GM21619 (cell line): ENCODE measurements around the gene RERE.

ENCODE experiments used
- ATAC-seq: cut with Tn5 transposase; IDR thresholded peaks from one replicate; pipeline ENCODE4 v1.9.1; 2021; ENCODE audit not compliant: unreplicated experiment

RERE gene

DNA sequence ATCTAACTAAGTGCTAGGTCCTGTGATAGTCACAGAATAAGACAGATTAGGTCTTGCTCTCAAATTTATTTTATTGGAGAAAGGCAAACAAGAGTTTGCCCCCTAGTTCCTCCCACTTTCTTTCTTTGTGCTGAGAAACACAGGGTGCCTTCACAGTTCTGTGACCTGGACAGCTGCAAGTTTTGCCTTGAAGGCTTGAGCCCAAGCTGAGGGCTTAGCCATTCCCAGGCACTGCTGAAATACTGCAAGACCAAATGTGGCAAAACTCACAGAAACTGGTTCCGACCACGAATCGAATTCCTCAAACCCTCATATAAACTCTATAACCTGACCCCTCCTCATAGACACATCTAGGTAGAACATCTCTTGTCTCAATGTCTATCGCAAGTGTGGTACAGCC lies 227.9 kb downstream of the RERE start:
- ATAC-seq: no peak

DNA sequence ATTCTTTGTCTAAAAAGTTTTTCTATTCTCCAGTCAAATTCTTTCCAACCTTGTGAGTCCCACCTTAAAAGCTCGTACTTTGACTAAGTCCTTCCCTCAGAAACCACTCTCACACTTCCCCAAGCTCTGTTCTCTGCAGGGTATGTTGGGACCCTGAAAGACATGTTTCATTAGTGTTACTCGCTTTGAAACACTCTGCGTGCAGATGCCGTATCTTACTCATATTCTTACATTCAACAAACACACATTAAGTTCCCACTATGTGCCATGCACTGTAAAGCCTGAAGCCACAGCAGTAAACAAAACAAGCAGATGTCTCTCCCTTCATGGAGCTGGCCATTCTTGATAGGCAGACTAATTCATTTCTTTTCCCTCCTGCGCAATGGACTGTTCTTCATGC lies 229.7 kb downstream of the RERE start:
- no peak for ATAC-seq

DNA sequence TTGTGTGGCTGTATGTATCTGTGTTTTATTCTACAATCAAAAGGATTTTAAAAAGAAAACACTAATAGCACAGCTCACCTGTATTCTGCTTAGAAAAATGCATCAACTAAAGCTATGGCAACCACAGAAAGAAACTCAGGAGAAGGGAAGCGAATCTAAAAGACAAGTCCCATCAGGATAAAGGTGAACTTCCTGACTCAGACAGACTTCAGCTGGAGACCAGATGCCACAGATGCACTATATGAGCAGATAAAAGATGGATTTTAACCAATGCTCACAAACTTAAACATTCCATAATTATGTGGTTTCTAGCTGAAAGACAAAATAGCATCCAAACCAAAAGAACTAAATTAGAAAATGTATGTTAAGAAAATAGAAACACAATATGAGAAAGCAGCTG lies 231.0 kb downstream of the RERE start:
- no peak for ATAC-seq

DNA sequence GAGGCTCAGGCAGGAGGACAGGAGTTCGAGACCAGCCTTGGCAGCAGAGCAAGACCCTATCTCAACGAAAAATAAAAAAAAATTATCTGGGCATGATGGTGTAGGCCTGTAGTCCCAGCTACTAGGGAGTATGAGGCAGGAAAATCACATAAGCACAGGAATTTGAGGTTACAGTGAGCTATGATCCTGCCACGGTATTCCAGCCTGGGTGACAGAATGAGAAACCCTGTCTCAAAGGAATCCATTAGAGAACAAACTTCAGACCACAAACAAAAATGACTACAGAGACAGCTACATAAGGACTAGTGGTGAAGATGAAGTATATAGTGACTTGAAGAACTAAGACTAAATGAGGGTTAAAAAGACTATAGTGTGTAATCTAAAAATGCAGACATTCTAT lies 233.1 kb downstream of the RERE start:
- ATAC-seq: no peak

DNA sequence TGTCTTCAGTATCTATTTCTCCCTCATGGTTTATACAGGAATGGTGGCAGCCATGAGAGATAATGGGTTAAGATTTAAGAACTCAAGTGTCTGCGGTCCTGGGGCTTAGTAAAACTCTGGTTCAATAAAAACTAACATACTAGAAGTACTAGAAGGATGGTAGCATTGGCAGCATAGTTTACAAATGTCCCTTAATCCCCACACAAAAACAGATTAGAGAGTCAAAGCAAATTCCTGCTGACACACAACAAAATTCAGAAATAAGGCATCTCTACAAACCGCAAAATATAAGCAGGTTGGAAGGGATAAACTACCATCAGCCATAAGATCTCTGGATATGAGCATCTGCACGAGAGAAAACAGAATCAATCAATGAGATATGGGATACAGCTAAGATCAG lies 234.4 kb downstream of the RERE start:
- ATAC-seq: no peak

DNA sequence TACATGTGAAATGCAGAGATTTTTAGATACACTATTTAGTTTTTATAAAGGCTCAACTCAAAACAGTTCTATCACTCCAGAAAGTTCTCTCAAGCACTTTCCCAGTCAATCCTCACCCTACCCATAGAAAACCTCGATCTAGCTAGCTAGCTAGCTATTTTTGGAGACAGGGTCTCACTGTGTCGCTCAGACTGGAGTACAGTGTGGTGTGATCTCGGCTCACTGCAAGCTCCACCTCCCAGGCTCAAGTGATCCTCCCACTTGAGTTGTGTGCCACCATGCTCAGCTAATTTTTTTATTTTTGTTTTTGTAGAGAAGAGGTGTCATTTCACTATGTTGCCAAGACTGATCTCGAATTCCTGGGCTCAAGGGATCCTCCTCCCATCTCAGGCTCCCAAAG lies 236.9 kb downstream of the RERE start:
- ATAC-seq: no peak

DNA sequence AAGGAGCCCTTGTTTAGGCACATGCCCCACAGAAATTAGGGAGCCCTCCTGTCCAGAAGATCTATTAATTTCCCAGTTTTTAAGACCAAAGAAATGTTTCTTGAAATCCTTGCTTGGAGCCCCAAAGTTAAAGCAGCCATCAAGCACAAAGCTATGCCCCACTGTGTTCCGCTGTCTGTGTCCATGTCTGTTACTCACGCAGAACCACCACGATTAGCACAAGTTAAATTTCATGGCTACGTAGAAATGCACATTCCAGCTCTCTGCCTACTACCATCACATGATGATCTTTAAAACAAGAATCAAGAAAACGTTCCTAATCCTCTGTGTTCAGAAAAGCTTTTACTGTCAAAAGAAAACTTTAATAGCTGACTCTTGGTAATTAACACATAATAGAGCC lies 238.5 kb downstream of the RERE start:
- ATAC-seq: no peak

DNA sequence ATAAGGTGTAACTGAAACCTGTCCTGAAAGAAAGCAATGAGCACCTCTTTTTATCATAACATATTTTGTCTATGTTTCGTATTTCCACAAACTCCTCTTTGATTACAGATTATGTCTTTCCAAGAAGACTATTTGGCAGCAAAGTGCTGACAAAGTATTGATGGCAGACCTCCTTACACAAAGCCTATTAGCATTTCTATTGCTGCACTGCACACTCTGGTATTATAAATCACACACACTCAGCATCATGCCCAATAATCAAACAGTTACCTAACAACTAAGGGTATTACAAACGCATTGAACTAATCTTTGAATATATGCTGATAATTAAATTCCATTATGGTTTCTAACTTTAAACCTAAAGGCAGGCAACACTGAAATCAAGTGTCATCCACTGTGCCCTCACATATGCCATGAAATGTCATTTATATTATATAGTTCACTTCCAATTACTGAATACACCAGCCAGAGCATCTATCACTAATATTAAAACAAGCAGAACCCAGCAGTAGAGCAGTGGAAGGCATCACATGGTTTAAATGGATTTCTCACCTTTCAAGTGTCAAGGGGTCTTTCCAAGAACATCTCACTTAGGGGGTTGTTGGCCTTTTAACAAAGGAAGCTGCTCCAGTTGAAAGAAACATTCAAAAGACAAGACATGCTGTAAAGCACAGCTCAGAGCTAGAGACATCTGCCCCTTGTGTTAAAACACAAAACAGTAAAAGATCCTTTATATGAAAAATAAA lies 239.1 kb downstream of the RERE start:
- no peak for ATAC-seq

DNA sequence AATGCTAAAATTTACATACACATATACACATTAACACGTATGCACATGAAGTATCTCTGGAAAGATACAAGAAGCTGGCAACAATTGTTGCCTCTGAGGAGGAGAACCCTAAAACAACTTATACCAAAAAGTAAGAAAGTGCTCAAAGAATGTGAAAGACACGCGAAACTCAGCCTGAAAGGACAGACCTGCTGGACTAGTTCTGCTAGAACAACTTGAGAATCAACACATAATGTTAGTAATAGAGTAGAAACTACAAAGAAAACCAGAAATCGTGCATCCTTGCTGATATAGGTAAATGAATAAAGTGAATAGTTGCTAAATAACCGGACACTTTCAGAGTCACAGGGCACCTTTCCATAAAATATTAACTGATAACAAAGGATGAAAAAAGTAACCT lies 242.5 kb downstream of the RERE start:
- no peak for ATAC-seq

DNA sequence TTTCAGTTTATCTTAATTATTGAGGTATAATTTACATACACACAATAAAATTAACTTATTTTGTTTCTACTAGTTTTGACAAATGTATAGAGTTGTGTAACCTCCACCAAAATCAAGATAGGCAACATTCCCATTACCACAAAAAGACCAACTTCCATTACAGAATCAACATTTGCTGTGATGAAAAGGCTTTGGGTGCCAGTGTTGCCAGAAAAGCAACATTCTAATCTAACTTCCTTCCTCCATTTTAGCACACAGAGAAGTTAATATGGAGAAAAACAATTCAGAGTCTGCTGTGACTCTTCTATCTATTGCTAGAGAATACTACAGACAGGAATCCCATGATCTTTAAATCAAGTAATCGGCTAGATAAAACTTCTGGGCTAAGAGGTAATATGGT lies 245.3 kb downstream of the RERE start:
- no peak for ATAC-seq

DNA sequence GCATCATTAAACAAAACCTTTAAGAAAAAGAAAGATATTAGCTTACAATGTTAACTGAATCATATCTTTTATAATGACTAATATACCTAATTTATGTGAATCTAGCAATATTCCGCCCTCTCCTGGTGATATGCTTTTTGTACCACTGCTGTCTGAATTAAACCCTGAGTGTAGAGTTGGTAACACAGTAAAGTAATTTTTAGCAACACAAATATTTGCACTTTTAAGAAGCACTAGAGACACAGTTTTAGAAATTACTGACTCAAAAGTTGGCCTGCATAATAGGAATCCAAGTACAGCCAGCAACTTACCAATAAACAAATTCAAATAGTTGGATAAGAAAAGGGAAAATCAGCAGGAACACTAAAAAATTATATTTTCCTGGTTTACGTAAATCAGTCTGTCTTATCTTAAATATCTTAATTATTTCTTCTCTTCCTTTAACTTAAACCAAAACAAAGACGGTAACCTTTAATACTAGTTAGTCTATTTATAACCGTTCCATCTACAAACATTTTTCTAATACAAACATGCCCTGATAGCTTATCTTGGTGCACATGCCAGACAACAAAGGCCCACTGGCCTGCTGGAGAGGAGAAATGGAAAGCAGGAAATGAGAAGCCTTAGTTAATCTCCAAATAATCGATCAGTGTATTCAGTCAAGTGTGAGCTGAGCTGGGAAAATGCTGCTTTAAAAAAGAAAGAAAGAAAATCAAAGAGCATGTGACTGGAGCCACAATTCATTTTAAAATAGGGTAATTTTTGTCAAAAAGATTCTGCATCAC lies 246.0 kb downstream of the RERE start:
- no peak for ATAC-seq

DNA sequence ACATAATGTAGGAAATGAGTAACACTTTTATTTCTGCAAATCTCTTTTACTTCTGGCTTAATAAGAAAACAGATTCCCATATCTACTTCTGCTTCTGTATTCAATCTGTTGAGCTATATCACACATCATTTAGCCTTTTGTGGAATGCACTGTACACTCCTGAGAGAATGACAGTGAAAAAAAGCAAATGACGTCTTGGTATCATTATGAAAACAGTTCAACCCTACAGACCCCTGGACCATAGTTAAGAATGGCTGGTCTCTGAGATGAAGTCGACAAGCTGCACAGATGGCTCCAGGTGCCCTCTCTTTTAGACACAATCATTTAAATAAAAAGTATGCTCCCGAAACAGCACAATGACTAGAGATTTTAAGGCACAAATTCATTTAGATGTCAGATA lies 247.0 kb downstream of the RERE start:
- ATAC-seq: no peak

DNA sequence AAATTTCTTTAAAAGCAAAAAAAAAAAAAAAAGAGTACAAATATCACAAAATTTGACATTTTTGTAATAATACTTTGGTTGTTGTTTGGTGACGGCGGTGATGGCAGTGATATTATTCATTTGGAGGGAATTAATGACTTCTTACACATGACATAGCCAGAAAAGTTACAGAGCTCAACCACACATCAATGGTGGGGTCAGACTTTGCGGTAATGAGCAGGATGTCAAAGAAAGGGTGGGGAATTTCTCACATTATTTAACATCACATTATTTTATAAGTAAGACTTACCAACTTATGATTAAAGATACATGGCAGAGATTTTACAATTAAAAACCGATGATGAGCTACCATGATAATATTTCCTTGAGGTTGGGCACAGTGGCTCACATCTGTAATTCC lies 248.2 kb downstream of the RERE start:
- no peak for ATAC-seq

DNA sequence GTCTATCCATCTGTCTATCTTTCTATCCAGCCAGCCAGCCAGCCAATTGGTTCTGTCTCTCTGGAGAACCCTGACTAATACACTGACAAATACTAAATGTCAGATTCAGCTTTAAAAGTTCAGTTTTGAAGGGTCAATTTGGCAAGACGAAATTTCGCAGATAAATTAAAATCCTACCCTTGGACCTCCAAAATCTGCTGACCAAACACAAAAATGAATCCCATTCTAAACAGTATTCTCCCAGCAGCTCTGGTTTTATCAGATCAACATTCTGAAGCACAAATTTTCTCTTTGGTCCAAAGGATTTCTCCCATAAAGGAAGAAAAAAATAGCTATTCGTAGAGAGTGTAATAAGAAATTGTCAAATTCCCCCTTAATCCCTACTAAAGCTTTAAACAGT lies 248.6 kb downstream of the RERE start:
- ATAC-seq: no peak

DNA sequence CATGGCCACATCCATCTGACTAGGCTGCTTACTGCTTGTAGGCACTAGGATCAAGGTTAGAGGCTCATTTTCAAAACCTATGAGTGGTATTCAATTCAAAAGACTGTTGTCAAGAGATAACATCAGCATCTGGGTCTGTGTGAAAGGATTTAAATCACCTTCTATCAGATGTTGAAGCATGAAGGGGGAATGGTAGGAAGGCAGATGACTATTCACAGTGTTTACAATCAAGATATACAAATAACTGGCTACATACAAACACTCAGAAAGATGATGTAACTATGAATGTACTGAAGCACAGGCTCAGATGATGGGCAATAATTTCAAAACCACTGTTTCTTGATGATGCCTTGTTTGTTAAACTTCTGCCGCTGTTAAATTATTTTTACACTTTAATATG lies 250.3 kb downstream of the RERE start:
- ATAC-seq: no peak

DNA sequence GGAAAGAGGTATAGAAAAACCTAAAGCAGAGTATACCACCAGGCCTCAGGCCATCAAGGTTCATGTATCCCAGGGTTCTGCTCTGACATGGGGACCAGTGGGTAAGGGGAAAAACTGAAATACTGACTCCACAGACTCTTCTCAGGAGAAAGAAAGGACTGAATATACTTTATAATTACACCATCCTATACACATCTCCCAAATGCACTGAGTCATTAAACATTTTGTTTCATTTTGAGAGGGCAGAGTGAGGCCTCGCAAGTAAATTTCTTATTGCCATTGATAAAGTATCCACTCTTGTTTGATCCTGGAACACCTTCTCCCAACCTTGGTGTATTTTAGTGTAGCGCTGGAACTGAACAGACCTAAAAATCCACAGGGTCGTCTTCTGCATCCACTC lies 251.6 kb downstream of the RERE start:
- ATAC-seq: no peak

DNA sequence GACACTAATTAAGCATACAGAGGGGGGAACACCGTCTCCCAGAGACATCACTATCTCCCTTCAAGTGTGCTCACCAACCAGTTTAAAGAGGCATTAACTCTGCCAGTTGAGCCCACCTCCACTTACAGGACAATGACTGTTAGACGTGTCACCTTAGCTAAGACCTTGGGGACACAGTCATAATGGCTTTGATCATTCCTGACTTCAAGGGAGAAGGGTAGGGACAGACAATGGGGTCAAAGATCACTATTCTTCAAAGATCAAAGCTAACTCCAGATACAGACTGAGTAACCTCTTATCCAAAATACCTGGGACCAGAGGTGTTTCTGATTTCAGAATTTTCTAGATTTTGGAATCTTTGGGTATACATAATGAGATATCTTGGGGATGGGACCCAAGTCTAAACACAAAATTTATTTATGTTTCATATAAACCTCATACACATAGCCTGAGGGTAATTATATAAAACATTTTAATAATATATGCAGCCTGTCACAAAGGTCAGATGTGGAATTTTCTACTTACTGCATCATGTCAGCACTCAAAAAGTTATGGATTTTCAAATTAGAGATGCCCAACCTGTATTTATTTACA lies 253.4 kb downstream of the RERE start:
- ATAC-seq: no peak

DNA sequence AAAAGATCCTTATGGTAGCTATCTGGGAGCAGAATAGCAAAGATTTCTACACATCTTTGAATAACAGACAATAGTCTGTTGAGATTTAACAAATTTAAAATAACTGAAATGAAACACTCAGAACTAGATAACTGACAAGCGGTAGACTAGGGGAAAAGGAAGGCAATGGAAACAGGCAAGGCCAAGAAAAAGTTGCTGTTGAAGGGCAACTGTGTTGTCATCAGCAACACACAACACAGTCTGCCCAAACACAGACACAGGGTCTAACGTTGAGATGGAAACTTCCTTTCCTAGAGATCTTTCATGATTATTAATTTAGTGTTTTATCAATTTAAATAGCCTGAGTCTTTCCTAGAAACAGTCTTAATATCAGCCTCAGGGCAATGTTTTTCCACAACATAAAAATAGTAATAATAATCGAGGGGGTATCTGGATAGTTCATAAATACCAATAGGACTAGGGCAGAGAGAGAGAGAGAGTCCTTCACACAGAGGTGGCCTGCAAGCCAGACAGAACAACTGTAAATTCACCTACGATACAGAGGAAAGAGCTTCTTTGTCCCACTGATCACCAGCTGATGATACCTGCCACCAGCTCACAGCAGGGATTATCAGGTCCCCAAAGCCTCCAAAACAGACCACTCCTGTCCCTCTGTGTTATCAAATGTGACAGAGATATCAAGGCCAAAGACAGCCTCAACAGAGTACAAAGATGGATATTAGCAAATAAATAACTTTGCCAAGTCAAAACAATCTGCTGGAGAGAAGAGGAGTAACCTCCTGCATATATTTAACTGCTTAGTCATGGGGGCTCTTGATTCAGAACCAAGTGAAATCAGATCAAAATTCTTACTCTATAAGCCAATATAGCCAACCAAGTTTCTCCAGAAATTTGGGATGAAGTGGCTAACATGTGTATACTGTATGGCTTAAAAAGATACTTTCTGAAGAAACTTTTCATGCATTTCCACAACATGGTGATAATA lies 254.3 kb downstream of the RERE start:
- ATAC-seq: no peak

DNA sequence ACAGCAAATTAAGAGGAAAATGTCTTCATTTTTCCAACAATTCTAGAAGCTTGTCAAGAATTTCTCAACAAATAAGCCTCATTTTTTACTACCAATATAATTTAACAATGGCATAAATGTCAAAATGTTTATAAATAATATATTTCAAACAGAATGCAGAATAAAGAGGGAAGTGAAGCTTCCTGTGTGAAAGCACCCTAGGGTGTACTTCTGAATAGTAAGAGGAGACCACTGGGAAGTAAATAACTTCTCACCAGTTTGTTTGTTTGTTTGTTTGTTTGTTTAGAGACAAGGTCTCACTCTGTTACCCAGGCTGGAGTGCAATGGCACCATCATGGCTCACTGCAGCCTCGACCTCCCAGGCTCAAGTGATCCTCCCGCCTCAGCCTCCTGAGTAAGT lies 255.2 kb downstream of the RERE start:
- ATAC-seq: no peak

DNA sequence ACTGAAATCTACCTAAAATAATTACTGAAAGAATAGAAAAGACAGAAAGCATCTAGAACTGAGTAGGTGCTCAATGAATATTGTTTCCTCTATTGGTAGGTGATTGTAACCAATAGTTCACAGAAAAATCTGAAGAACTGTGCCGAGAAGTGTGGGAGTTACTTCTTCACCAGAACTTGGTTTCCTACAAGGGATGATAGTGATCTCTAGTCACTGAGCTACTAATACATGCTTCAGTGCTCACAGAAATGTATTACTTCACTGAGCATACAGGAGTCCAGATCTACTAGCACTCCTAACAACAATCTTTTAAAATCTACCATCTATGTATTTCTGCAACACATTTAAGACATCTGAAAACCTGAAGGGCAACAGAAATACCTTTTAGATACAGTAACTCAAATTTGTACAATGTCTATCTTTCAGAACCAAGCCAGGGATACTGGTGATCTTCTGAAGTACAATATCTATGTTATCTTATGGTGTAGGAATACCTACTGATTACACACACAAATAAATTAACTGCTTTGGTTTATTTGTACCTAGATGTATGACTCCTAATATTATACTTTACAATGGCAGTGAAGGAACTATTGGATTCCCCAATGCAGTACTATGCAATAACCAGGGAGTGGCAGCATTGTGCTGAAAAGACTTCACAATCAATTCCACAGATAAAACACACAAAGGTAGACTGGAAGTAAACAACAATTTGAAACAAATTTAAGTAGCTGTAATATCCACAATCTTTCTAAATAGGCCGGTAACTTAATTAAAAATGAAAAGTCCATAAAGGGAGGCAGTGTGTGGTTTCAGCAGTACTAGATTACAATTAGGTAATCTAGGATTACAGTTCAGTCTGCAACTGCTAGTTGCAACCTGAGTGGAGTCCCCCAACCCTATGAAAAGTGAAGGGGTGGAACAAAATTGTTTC lies 256.6 kb downstream of the RERE start:
- no peak for ATAC-seq
